Nucleus accumbens (tissue), 56 donors: ENCODE measurements around the gene TNS3.

ENCODE experiments used
- DNase-seq, 56 donors: peaks; one replicate each; lab custom pipeline; 2025; lab: John Stamatoyannopoulos, UW

Gene TNS3

DNA sequence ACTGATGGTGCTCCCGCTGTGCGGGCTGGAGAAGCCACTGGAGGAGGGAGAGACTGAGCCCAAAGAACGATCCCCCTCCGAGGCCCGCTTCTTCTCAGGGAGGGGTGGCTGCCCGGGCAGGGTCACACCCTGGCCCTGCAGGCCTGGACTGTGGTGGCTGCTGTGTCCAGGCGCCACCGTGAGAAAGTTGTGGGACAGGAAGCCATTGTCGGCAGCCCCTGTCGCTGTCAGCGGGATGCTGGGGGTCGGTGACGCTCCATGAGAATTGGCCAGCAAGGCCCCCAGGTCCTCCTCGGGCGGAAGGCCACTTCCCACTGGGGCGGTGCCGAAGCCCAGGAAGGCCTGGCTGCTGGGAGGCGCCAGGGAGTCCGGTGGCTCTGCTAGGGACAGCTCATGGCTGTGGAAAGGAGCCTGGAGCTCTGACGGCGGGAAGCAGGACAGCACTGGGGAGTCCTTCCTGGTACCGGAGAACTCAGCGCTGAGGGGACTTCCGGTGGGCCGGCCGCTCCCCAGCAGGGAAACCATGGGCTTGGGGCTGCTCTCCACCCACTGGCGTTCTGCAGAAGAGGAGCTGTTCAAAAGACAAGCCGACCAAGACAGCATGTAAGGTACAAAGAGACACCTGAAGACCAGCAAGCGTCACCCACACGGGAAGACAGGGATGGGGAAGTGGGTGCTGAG, 278.8 kb downstream of the TNS3 start:
- DNase-seq, result no peak

GRCh38 chr7:47302560-47302959, 279.4 kb downstream of the TNS3 start:
- DNase-seq, result peak in 9 of 56 donors; percentile 12 to 46 (median 21)

DNA sequence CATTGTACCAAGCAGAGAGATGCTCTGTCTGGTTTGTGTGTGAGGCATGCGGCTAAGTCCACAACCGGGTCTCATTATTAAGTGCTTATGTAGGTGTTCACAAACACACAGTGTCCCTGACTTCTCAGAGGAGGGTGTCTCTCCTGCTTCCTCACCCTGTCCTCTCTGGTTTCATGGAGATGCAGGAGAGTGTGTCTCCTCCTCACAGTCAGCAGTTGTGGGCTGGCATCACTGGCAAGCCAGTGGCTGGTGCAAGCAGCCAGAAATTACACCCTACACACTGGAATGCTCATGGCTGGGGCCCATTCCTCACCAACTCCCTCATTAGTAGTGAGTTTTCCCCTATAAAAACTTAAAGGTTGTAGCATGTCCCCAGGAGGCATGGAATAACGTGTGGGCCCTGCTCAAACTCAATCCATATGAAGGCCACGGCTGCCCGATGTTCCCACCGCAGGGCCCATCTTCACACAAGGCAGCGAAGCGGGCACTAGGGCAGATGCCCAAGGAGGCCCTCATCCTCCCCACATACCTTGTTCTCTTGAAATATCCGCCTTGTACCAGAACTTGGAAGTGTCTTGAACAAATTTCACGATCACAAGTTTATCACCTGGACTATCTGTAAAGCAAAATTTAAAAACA, 280.1 kb downstream of the TNS3 start:
- DNase-seq, result no peak

DNA sequence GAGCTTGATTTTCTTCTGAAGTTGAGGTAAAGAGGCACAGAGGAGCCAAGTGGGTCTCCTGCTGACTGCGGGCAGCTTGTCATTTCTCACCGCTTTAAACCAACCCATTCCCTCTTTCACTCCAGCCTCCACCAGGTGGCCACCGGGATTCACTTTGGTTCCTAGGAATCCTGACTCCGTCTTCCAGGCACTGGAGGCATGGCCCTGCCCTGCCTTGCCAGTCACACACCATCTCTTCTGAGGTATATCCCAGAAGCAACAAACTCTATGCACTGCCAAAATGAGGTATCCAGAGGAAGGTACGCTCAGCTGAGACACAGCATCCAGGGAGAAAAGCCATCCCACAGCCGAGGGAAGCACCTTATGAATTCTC, 280.8 kb downstream of the TNS3 start:
- peak in 6 of 56 donors; percentile 9 to 26 (median 16) for DNase-seq

DNA sequence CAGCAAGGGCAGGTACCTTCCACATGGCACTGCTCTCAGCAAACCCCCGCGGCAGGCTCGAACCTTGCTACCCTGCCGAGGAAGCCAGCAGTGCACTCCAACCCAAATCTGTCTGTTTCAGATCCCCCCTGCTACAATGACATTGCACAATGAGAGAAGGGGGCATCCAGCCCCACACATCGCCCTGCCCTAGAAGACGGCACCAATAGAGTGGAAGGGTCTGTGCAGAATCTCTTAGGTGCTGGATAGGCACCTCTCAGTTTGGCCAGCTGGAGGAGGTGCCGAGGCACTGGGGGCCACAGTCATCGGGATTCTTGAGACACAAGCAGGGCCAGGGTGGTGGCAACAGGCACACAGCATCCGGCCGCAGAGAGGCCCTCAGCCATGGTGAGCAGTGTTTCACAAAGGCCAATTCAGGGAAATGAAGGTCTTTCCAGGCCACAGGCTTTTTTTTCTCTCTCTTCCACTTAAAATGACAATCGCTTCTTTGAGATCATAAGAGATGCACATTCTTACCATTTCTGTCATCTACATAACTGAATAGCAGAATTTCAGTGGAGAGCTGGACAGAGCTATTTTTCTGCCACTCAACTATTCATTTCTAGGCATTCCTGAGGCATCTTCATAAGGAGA, 281.3 kb downstream of the TNS3 start:
- DNase-seq, result peak in 23 of 56 donors; percentile 10 to 49 (median 31)

DNA sequence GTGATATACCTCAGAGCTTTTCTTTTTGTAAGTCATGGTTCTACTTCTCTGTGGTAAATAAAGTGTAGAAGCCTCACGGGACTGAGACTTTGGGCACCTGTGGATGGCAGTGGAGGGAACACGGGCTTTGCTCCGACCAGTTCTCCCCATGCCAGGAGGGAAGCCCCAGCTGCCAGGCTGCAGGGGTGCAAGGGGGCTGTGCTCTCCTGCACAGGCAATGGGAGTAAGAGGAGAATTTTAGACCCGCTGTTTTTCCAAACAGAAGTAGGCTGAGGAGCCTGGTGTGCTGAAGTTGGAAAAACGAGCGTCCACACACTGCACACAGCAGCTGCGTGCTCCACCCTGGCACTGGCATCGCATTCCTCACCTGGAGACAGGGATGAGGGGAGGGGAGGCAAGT, 282.4 kb downstream of the TNS3 start:
- no peak for DNase-seq

DNA sequence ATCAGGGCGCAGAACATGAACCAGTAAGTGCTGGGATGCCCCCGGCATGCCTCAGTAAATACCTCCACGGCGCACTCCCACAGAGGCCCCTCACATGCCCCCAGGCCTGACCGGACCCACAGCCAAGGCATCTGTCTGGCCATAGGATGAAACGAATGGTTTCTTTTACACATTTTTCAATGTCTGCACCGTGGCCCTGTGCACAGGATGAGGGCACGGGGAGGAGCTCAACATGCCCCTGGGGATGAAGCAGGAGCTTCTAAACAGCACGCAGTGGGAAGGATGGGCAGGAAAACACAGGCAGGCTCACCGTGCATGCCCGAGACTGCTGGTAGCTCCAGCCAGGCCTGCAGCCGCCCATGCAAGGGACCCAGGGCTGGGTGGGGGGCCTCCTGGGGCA, 283.3 kb downstream of the TNS3 start:
- no peak for DNase-seq

DNA sequence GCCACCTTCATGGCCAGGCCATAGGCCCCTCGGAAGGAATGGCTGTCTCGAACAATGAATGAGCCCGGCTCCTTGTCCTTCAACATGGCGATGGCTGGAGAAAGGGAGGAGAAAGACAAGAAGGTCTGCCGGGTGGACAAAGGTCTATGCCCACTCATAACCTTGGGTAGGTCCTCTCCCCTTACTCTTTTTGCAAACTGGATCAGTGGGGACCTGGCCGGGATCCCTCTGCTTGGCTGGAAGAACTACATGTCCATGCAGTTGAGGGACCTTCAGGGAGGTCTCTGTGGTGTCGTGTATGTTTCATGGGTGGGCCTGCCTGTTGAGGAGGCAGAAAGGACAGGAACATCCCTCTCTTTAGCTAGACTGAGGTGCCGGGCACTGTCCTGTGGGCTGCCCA, 284.8 kb downstream of the TNS3 start:
- DNase-seq, result no peak

DNA sequence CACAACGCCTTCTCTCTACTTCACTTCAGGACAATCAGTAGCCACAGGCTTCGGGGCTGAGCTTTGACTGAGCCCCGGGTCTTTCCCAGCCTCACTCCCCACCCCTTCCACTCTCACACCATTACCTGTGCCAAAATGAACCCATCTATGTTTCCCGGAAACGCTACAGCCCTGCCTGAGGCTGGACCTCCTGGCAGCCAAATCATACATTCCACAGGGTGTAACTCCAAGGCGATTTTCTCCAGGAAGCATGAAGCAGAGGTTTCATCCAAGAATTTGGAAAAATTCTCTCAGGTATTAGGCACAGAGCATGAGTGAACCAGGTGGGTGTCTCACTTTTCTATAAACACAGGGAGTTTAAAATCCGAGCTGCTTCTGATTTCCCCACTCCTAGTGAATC, 286.3 kb downstream of the TNS3 start:
- no peak for DNase-seq

DNA sequence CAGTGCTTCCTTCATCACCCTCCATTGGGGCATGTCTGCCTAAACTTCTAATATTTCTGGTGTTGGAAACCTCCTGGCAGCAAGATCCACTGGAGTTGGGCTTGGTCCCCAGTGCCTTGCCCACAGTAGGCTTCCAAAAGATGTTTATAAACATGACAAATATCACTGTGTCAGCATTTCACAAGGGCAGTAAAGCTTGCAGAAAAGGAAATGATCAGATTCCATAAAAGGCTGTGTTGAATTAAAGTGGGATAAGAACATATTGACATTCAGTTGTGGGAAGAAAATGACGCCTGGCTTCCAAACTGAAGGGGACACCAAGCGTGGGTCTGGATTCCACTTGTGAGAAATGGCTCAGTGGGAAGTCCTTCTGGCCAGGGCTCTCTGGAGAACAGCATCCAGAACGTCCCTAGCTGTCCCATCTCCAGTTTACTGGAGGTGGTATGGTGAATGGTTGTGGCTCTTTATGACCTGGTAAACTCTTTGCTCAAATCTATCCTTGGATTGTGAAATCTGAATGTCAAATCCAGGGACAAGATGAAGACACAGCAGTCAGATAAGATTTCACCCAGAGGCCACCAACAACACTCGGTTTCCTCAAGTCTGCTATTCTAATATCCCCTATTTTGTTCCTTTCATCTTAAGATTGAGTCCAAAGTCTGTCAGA, 287.2 kb downstream of the TNS3 start:
- no peak for DNase-seq

DNA sequence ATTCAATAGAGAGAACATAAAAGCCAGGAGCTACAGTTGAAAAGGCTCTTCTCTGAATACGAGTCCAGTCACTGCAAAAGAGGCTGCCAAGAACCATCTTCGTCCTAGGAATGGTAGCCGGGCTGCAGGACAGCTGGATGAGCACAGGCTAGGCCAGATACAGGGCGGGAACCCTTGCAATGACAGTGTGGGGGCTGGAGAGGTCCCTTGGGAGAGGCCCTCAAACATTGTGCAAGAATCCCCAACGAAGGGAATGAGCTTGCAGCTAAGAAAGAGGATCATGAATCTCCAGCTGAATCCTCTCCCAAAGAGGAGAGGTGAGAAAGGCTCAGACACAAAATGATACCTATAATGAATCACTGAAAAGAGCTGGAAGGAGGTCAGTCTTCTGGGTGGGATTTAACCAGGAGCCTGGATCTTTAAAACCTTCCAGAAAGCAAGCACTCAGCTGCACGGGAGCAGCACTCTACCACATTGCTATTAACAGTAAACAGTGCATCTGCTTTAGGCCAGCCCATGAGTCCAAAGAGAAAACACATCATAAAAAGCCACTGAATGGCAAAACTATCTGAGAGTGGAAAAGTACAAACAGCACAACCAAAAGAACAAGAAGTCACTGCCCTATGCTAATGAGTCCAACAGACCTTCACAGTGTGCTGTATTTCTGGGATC, 287.9 kb downstream of the TNS3 start:
- no peak for DNase-seq

- DNase-seq, result no peak
Observed at GRCh38 chr7:47292832-47293309, 289.0 kb downstream of the TNS3 start.

DNA sequence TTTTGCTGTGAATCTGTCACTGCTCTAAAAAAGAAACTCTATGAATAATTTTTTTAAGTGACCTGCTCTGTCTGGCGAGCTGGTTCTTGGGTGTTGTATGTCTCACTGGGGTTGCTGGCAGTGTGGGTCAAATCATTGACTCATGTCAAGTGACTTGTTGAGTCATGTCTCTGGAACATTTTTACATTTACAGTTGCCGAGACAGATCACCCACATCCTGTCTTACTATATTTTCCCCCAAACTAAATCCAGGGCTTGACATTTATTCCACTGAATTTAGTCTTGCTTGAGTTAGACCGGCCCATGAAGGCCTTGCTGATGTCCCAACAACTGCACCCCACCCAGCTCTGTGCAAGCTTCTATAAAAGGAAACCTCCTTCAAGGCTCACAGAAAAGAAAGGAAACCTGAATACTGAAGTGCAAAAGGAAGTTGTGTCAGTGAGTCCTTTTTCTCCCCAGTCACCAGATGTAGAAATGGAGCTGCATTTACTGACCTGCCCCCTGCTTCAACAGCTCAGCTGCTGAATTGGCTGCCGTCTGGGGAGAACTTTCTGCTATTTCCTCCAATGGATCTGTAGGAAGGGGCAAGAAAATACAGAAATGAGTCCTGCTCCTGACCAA, 290.3 kb downstream of the TNS3 start:
- DNase-seq, result no peak

DNA sequence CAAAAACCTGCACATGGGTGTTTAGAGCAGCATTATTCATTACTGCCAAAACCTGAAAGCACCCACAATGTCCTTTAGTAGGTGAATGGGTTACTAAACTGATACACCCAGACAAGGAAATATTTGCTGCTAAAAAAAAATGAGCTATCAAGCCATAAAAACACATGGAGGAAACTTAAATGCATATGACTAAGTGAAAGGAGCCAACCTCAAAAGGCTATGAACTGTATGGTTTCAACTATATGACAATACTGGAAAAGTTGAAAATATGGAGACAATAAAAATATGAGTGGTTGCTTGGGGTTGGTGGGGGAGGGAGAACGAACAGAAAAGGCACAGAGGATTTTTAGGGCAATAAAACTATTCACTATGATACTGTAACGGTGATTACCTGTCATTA, 291.0 kb downstream of the TNS3 start:
- no peak for DNase-seq

DNA sequence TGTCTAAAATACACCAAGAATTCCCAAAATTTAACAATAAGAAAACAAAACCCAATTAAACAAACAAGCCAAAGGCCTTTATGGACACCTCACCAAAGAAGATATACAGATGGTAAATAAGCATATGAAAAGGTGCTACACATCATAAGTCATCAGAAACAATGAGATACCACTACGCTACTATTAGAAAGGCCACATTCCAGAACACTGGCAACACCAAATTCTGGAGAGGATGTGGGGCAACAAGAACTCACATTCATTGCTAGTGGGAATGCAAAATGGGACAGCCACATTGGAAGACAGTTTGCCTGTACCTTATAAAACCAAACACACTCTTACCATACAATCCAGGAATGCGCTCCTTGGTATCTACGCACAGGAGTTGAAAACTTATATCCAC, 291.4 kb downstream of the TNS3 start:
- no peak for DNase-seq

DNA sequence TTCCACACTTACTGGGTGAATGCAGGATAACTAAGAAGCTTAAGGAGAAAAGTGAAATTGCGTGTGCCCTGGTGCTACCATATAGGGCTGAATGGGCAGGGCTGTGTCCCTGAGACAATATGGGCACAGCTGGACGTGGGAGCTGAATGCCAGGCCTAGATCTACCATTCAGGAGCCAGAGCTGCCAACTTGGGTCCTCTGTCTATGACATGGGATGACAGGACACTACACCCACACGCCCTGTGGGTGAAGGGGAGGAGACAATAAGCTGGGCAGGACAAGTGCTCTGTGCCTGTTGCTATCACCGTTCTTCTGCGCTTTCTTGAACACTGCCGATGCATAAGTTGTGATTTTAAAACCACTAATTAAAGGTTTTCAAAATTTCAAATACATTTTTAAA, 293.9 kb downstream of the TNS3 start:
- DNase-seq, result no peak

GRCh38 chr7:47285860-47286491, 295.9 kb downstream of the TNS3 start:
- no peak for DNase-seq

- DNase-seq, result no peak
Observed at GRCh38 chr7:47284691-47285635, 296.9 kb downstream of the TNS3 start.
